Stimulated activated CD8-positive, alpha-beta memory T cell treated with anti-CD3 and anti-CD28 coated beads, Interleukin-4, amount 100 ng/mL, for 4 hours (primary cell): ENCODE results near the gene TUBB4B.

Experiments used
- DNase-seq, 2 donors: peaks; one replicate each; pipeline ENCODE4 v3.0.0-alpha.2; 2020; ENCODE audit warnings: low read depth in 2 of 2, low spot score in 1 of 2

Gene TUBB4B

GRCh38 chr9:137225699-137226331, 15.3 kb upstream of the TUBB4B start:
- DNase-seq, result no peak

GRCh38 chr9:137226338-137227053, 14.6 kb upstream of the TUBB4B start:
- DNase-seq, result no peak

DNA sequence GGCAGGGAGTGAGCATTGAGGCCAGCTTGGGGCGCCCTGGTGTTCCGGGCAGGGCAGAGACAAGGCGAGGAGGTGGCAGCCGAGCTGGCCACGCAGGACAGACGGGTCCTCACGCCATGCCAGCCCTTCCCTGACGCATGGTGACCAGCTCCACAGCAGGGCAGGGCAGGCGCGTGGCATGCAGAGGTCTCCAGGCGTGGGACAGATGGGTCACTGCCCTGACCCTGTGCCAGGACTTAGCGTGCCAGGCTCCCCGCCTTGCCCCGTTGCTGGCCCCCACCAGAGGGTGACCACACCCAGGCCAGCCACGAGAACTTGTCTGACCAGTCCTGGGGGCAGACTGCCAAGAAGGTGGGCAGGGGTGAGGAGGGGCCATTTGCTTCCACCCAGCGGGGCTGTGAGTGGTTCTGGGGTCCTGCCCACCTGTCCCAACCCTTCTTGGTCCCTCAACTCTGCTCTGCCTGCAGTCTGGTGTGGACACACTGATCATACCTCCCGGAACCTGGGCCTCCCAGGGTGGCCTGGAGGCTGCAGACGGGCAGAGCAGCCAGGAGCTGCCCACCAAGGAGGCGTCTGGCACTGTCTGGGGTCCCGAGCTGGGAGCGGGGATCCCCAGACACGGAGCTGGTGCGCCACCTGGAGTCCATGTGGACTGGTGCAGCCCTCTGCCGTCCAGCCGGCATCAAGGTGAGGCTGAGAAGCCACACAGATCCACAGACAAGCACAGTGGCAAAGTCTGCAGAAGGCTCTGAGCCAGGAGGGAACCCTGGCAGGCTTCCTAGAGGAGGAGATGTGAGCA, 13.8 kb upstream of the TUBB4B start, which contains the start of gene RNF224:
Gene RNF224 (plus strand): TSS at position 449 of the 799 bp plus-strand sequence. CDS start 834 bp downstream, outside the sequence.
- peak; percentile 58 to 65 for DNase-seq

- no peak for DNase-seq
Observed at GRCh38 chr9:137227853-137228505, 13.1 kb upstream of the TUBB4B start.

DNA sequence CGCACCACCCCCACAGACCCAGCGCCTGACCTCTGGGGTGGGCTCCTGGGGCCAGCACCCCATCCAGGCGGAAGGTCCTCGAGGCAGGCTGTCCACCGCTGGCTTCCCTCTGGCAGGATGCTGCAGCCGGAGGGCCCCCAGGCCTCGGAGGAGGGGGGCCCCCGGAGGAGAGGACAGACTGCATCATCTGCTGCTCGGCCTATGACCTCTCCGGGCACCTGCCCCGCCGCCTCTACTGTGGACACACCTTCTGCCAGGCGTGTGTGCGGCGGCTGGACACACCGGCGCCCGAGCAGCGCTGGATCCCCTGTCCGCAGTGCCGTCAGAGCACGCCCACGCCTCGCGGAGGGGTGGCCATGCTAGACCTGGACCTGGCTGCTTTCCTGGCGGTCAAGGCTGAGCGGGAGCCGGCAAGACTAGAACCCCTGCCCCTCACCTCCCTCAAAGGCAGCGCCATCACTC, 12.6 kb upstream of the TUBB4B start:
- no peak for DNase-seq

DNA sequence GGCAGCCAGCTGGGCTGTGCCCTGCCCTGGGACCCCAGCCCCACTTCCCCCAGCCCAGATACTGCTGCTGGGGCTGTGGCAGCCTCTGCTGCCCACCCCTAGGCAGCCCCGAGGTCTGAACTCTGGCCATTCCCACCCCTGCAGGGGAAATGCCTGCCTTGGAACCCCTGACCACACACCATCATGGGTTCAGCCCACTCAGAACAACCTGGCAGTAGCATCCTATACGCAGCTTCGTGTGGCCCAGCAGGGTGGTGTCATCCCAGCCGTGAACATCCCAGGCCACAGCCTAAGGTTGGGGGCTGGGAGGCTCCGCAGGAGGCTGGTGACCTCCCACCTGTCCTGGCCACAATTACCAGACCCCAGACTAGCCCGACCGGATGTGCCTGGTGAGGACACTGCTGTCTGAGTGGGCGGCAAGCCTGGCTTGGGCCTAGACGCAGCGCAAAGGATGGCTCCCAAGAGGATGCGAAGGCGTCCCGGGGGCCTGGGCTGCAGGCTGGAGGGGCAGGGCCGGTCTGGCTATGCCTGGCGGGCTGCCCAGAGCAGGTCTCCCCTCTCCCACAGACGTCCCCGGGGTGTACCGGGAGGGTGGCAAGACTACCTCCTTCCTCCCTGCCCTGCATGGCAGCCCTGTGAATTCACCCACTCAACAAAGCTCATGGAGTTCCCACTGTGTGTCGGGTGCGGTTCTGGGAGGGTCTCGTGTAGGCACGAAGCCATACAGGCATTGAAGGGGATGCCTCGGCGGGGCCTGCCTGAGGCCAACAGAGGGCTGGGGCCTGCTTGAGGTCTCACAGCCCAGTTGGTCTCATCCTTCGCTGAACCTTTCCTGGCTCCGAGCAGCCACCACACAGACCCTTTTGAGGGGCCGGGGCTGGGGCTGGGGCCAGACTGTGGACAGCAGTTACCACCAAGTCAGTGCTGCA, 11.9 kb upstream of the TUBB4B start:
- DNase-seq, result no peak

DNA sequence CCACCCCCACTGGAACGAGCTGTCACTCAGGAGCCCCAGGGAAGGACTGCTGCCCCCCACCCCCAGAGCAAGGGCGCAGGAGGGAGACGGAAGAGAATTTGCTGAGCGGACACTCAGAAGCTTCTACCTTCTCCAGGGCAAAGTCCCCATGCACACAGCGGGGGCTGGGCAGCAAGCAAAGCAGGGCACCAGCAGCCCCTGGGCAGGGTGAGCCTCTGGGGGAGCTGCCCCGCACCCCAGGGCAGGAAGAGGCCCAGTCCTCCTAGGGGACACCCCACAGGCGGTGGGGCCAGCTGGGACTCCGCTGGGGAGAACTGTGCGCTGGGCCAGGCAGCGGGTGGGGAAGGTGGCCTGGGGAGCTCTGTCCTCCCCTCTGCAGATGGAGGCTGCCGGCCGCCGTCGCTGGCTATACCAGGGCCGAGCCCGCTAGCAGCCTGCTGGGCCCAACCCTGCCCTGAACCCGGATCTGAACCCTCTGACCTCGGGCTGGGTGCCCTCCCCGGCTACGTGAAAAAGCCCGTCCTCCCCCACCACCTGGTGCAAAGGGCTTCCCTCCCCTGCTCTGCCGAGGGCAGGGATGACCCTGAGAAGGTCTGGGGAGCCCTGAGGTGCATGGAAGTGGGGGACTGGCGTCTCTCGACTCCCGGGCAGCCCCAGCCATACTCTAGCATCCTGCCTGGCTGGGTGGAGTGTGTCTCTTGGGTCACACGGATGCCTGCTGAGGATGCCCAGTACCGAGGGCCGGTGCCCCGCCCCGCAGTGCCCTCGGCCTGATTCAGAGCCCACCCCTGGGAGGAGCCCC, 11.0 kb upstream of the TUBB4B start:
- no peak for DNase-seq

DNA sequence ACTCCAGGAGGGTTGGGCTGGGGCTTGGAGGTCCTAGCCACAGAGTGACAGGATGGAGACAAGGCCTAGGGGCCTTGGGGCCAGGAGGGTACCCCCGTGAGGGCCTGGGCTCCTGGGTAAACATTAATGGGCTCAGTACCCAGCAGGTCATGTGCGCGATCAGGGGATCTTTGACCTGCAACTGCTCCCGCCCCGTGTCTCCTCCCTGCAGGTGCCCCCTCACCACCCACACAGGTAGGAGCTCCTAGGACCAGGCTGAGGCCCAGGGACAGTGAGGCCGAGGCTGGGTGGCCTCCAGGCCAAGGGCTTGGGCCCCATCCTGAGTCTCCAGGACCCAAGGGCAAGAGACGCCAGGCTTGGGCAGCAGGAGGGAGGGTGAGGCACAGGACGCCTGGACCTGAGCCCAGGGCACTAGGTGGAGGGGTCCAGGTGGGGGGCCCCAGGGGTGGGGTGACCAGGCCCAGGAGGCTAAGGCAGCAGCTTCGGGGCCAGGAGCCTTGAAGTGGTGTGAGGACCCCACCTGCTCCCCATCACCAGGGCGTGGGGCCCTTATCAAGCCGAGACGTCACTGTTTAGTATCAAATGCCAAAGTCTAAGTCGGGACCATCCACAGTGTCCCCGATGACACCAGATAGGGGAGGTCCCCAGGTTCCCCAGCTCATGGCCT, 10.2 kb upstream of the TUBB4B start, which contains the start of gene SLC34A3:
Gene SLC34A3 (plus strand): TSS at position 197 of the 667 bp plus-strand sequence. CDS start 802 bp downstream, outside the sequence.
- DNase-seq, result no peak

- no peak for DNase-seq
Observed at GRCh38 chr9:137231372-137232039, 9.6 kb upstream of the TUBB4B start.

DNA sequence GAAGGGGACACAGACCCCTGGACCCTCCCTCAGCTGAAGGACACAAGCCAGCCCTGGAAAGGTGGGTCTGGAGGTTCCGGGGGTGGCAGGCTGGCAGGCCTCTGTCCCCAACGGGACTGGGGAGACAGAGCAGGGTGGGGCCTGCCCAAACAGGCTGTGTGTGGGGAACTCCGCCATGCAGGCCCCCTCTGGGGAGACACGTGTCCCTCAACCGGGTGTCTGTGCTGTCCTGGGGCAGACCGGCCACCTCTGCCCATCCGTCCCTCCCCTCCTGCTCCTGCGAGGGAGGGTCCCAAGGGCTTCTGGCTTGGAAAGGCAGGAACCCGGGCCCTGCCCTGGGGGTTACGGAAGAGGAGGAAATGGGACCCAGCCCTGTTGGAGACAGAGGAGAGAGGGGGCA, 9.0 kb upstream of the TUBB4B start:
- DNase-seq, result no peak

- no peak for DNase-seq
Observed at GRCh38 chr9:137232510-137232909, 8.6 kb upstream of the TUBB4B start.

- no peak for DNase-seq
Observed at GRCh38 chr9:137233143-137233980, 7.7 kb upstream of the TUBB4B start.

DNA sequence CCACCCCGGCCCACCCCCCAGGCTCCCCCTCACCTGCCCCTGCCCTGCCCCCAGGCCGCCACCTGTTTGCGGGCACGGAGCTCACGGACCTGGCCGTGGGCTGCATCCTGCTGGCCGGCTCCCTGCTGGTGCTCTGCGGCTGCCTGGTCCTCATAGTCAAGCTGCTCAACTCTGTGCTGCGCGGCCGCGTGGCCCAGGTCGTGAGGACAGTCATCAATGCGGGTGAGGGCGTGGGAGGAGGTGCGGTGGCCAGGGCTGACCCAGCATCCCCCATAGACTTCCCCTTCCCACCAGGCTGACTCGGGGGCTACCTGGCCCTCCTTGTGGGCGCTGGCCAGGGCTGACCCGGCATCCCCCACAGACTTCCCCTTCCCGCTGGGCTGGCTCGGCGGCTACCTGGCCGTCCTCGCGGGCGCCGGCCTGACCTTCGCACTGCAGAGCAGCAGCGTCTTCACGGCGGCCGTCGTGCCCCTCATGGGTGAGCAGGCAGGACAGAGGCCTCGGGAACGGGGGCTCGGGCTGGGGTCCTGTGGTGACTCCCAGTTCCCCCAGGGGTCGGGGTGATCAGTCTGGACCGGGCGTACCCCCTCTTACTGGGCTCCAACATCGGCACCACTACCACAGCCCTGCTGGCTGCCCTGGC, 6.9 kb upstream of the TUBB4B start:
- no peak for DNase-seq

GRCh38 chr9:137234758-137235423, 6.2 kb upstream of the TUBB4B start:
- DNase-seq, result no peak

DNA sequence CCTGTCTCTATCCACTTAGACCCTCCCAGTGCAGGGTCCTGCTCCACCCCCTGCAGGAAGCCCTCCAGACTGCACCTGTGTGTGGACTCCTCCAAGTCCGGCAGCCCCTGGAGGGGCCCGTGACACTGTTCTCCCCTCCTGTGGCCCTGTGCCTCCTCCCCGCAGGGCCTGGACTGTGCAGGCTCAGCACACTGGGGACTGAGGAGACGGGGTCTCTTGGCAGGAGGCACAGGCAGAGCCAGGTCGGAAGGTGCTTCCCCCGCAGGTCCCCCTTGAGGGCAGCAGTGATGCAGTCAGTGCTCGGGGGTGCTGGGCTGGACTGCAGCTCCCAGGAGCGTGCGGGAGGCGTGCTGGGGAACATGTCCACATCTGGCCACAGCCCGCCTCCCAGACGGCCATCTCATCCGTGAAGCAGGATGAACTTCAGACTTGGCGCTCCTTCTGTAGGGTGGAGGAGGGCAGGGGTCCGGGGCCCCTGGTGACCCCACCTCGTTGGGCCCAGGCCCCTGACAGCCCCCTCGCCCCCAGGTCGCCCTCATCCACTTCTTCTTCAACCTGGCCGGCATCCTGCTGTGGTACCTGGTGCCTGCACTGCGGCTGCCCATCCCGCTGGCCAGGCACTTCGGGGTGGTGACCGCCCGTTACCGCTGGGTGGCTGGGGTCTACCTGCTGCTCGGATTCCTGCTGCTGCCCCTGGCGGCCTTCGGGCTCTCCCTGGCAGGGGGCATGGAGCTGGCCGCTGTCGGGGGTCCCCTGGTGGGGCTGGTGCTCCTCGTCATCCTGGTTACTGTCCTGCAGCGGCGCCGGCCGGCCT, 5.5 kb upstream of the TUBB4B start:
- no peak for DNase-seq
